GM20000 (cell line): ENCODE measurements around the gene SRSF2.
"Not testable (repeated sequence)": the region's sequence is repeated elsewhere in the genome, so short reads cannot be mapped to it uniquely, and the experiment has no call there.

Source experiments
- DNase-seq: peaks from one replicate; pipeline ENCODE4 v3.0.0; 2012; ENCODE audit warnings: low spot score
- TF ChIP-seq, protein P1 (sequence below): IDR thresholded peaks from 2 replicates; pipeline ENCODE4 v1.5.1; 2012; ENCODE audit warnings: mild to moderate bottlenecking, control low read depth; ENCODE audit errors: extremely low read depth, missing control alignments

SRSF2 gene

GRCh38 chr17:76744747-76745146, 7.6 kb upstream of the SRSF2 start:
- DNase-seq: no peak

DNA sequence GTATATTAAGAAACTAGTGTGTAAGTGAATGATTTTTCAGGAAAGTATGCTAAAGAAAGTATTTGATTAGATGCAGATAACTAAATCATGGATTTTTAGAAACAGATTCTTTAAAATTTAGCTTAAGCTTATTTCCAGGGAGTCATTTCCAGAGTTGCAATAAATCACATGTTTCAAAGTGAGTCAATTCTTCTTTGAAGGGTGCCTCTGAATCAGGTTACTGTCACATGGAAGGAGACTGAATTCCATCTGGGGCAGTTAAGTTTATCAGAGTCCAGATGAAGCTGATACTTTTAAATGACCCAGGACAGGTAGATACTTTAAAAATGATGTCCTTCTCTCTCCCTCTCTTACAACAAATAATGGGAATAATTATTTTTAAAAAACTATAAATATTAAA, 5.8 kb upstream of the SRSF2 start:
- no peak for DNase-seq
- TF ChIP-seq, protein P1, sequence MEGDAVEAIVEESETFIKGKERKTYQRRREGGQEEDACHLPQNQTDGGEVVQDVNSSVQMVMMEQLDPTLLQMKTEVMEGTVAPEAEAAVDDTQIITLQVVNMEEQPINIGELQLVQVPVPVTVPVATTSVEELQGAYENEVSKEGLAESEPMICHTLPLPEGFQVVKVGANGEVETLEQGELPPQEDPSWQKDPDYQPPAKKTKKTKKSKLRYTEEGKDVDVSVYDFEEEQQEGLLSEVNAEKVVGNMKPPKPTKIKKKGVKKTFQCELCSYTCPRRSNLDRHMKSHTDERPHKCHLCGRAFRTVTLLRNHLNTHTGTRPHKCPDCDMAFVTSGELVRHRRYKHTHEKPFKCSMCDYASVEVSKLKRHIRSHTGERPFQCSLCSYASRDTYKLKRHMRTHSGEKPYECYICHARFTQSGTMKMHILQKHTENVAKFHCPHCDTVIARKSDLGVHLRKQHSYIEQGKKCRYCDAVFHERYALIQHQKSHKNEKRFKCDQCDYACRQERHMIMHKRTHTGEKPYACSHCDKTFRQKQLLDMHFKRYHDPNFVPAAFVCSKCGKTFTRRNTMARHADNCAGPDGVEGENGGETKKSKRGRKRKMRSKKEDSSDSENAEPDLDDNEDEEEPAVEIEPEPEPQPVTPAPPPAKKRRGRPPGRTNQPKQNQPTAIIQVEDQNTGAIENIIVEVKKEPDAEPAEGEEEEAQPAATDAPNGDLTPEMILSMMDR: no peak

More at GRCh38 chr17:76744747-76745146, 7.6 kb upstream of the SRSF2 start:
- TF ChIP-seq, protein P1: no peak

DNA sequence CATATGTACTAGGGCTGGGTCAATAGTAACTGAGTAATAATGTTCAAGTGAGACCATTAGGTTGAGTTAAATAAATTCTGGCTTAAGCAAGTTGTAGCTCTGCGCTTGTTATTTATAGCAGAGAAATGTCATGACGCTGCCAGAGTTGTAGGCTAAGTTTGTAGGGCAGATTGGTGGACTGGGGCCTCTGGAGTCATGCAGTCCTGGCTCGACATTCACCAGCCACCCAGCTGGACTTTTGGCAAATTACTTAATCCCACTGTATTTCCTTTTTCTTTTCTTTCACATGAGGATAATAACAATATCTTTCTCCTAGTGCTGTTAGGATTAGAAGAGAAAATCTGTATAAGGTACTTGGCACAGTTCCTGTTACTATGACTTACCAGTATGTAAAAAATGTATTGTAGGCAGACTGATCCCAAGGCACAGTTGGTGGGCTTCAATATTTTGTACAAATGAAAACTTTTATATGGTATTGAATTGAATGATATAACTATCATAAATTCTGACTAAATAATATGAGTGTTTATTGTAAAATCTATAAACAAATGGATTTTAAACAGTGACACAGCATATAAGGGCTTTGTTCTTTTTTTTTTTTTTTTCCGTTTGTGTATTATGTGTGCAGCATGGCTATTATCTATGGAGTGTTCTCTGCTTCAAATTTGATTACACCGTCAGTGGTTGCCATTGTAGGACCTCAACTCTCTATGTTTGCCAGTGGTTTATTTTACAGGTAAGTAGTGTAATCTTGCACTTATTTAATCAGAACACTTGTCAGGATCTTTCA, 3.4 kb upstream of the SRSF2 start:
- DNase-seq: no peak
- TF ChIP-seq, protein P1: no peak

DNA sequence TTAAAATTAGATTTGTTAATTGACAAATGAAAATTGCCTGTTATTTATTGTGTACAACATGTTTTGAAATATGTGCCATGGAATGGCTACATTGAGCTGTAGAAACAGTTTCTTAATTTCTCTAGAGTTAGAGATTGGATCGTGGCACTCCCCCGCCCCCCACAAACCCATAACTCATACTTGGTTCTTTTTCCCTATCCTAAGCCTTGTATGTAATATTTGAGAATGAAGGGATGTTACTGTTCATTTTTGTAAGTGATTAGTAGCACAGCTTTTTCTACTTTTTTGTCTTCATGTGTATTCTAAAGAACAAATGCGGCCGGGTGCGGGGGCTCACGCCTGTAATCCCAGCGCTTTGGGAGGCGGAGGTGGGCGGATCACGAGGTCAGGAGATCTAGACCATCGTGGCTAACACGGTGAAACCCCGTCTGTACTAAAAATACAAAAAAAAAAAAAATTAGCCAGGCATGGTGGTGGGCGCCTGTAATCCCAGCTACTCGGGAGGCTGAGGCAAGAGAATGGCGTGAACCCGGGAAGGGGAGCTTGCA, 2.5 kb upstream of the SRSF2 start:
- DNase-seq: not testable (repeated sequence)

DNA sequence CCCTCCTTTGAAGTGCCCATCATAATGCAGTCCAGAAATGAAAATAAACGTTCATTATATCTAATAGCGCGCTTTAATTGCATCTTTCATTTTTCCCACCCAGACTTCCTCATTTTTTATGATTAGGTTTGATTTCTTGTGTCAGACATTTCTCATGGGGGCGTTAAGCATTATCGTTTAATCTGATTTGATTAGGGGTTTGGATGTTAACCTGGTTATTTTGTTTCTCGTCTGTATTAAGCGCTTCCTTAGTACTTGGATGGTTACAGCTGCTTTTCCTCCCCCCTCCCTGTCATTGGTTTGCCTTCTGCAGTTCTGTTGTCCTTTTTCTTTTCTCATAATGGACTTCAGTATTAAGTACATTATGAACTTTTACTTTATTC, 1.3 kb upstream of the SRSF2 start:
- no peak for DNase-seq
- TF ChIP-seq, protein P1: no peak

- DNase-seq: peak; percentile 95
- TF ChIP-seq, protein P1: no peak
Observed at GRCh38 chr17:76737676-76738467, 741 bp upstream of the SRSF2 start, which contains the start of gene MFSD11. Gene MFSD11 (plus strand): TSS chr17:76738119. CDS start chr17:76738353, 234 bp downstream.

DNA sequence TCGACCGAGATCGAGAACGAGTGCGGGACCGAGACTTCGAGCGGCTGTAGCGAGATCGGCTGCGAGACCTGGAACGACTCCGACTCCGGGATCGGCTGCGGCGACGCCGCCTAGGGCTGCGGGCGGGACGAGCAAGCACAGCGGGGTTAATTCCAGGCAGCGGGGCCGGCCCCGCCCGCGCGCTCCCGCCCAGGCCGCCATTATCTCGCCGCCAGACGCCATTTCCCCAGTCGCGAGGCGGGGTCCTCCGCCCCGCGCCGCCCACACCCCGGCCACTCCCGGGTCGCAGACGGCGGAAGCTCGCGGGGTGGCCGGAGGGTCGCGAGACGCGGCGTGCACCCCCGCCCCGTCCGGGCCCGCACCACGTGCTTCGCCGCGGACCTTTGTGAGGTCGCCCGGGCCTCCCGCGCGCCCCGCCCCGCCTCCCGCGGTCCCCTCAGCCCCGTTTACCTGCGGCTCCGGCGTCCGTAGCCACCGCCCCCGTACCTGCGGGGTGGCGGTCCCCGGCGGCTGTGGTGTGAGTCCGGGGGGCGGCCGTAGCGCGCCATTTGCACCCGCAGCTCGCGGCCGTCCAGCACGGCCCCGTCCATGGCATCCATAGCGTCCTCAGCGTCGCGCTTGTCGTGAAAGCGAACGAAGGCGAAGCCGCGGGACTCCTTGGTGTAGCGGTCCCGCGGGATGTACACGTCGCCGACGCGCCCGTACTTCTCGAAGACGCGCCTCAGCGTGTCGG, 616 bp downstream of the SRSF2 start:
- TF ChIP-seq, protein P1: peak; percentile 3
- DNase-seq: peak; percentile 70
